ENCODE results near the gene UIMC1. TPM values are rescaled to one million over a fixed set of nuclear protein-coding genes. Genes with fewer than 3 reads are reported as not detected.

UIMC1 gene
- total RNA-seq, 1 experiment from 2014 or later = 53.0 TPM

- no peaks in the 10 kb centered on the region for H3K27me3 ChIP-seq (ENCODE audit: insufficient read depth, low read length)
- no peak overlapping the region for H3K23ac ChIP-seq (ENCODE audit: insufficient read length, low read depth, low read length)
- no peak overlapping the region for H3K4me2 ChIP-seq (ENCODE audit: insufficient read depth, insufficient read length, low read length)
- no peak overlapping the region for H3K27ac ChIP-seq (ENCODE audit: insufficient read length, low read depth, low read length)
- H3K56ac ChIP-seq (ENCODE audit: insufficient read length, low read depth, low read length) = no peak overlapping the region
- no peak overlapping the region for H2AK5ac ChIP-seq (ENCODE audit: insufficient read length, low read length)
- TF ChIP-seq, protein P1, sequence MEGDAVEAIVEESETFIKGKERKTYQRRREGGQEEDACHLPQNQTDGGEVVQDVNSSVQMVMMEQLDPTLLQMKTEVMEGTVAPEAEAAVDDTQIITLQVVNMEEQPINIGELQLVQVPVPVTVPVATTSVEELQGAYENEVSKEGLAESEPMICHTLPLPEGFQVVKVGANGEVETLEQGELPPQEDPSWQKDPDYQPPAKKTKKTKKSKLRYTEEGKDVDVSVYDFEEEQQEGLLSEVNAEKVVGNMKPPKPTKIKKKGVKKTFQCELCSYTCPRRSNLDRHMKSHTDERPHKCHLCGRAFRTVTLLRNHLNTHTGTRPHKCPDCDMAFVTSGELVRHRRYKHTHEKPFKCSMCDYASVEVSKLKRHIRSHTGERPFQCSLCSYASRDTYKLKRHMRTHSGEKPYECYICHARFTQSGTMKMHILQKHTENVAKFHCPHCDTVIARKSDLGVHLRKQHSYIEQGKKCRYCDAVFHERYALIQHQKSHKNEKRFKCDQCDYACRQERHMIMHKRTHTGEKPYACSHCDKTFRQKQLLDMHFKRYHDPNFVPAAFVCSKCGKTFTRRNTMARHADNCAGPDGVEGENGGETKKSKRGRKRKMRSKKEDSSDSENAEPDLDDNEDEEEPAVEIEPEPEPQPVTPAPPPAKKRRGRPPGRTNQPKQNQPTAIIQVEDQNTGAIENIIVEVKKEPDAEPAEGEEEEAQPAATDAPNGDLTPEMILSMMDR (conservative IDR thresholded peaks at IDR 0.05) = no peak
- H3K79me2 ChIP-seq (ENCODE audit: insufficient read depth, low read length) = no peaks in the 10 kb centered on the region
- H2BK15ac ChIP-seq (ENCODE audit: low read depth, low read length) = no peak overlapping the region
- H3K4me1 Mint-ChIP-seq = peaks cover 0 to 5% of the 10 kb centered on the region in 2 experiments; a peak in 2 of 4 replicates
- no peaks in the 10 kb centered on the region for H3K9me3 Mint-ChIP-seq
- WGBS (ENCODE audit: extremely low coverage, insufficient read length, low lambda C conversion rate) = no CpG with 5 or more reads among the region's 3 CpGs
- no peaks in the 10 kb centered on the region for H4K20me1 ChIP-seq (ENCODE audit: control insufficient read depth, insufficient read depth, insufficient read length)
- no peaks in the 10 kb centered on the region for H3K27me3 Mint-ChIP-seq (ENCODE audit: low read depth)
- H3T11ph ChIP-seq (ENCODE audit: low read length) = no peak overlapping the region
- no peak overlapping the region for H4K8ac ChIP-seq (replicated peaks; ENCODE audit: insufficient read length, low read depth, low read length)
- no peak overlapping the region for H4K91ac ChIP-seq (ENCODE audit: insufficient read length, low read depth, low read length)
- H3K27ac Mint-ChIP-seq = no peak overlapping the region
- H3K18ac ChIP-seq (ENCODE audit: insufficient read length, low read depth, low read length) = no peak overlapping the region
- no peaks in the 10 kb centered on the region for H3K9me3 ChIP-seq (ENCODE audit: control insufficient read depth, low read depth, low read length)
- no peak for DNase-seq
- no peak overlapping the region for H2BK120ac ChIP-seq (ENCODE audit: low read depth, low read length, poor library complexity, severe bottlenecking)
- H3K4me1 ChIP-seq (ENCODE audit: insufficient read depth, low read length) = no peaks in the 10 kb centered on the region
- no peak overlapping the region for H2BK20ac ChIP-seq (ENCODE audit: low read depth, low read length, poor library complexity, severe bottlenecking)
- no peak overlapping the region for H3K4me3 Mint-ChIP-seq
- no peak overlapping the region for H3K9ac ChIP-seq (ENCODE audit: extremely low read depth, insufficient read length, low read length)
- no peak overlapping the region for H2BK5ac ChIP-seq (ENCODE audit: insufficient read length, low read length)
- H2AFZ ChIP-seq (ENCODE audit: low read length) = no peak overlapping the region
- H4K5ac ChIP-seq (ENCODE audit: insufficient read length, low read depth, low read length) = no peak overlapping the region
- no peak overlapping the region for H3K4ac ChIP-seq (ENCODE audit: low read depth, low read length)
- no peaks in the 10 kb centered on the region for H3K23me2 ChIP-seq (ENCODE audit: insufficient read length, low read depth, low read length, poor library complexity, severe bottlenecking)
- H3K79me1 ChIP-seq (ENCODE audit: insufficient read depth, low read depth, low read length, poor library complexity, severe bottlenecking) = no peaks in the 10 kb centered on the region
- no peak overlapping the region for H3K14ac ChIP-seq (ENCODE audit: insufficient read depth, low read length)
- H2BK12ac ChIP-seq (ENCODE audit: insufficient read length, low read depth, low read length) = no peak overlapping the region
- H3K36me3 Mint-ChIP-seq (ENCODE audit: insufficient read depth in 1 of 3, low read depth in 3 of 3) = peaks cover 12 to 40% (median 19%) of the 10 kb centered on the region in 3 experiments; a peak in 6 of 7 replicates
These were observed 79.0 kb downstream of the UIMC1 start for GRCh38 chr5:176927562-176927961.

All from H9 (cell line).